Measurements from ENCODE around the gene SOAT2. TPM values are rescaled to one million over a fixed set of nuclear protein-coding genes. Genes with fewer than 3 reads are reported as not detected.

Gene SOAT2
- total RNA-seq, 1 donor from 2014 or later: 0.98 TPM

- Mint-ChIP-seq H3K4me1 (ENCODE audit: low read depth) (peaks cover 9% of the 10 kb centered on the region), H3K27me3 (no peaks in the 10 kb centered on the region), H3K36me3 (ENCODE audit: insufficient read depth) (peaks cover 13% of the 10 kb centered on the region), H3K9me3 (ENCODE audit: low read depth) (no peaks in the 10 kb centered on the region), H3K27ac (no peak overlapping the region), H3K4me3 (ENCODE audit: low read depth) (no peak overlapping the region)
- DNase-seq (ENCODE audit: low spot score, unreplicated experiment): no peak
- TF ChIP-seq, protein P1, sequence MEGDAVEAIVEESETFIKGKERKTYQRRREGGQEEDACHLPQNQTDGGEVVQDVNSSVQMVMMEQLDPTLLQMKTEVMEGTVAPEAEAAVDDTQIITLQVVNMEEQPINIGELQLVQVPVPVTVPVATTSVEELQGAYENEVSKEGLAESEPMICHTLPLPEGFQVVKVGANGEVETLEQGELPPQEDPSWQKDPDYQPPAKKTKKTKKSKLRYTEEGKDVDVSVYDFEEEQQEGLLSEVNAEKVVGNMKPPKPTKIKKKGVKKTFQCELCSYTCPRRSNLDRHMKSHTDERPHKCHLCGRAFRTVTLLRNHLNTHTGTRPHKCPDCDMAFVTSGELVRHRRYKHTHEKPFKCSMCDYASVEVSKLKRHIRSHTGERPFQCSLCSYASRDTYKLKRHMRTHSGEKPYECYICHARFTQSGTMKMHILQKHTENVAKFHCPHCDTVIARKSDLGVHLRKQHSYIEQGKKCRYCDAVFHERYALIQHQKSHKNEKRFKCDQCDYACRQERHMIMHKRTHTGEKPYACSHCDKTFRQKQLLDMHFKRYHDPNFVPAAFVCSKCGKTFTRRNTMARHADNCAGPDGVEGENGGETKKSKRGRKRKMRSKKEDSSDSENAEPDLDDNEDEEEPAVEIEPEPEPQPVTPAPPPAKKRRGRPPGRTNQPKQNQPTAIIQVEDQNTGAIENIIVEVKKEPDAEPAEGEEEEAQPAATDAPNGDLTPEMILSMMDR (IDR thresholded peaks at IDR 0.05; ENCODE audit: unreplicated experiment): no peak
These were observed 36.0 kb upstream of the SOAT2 start for GRCh38 chr12:53067074-53067992.

GRCh38 chr12:53067993-53068770, 35.1 kb upstream of the SOAT2 start:
- no peak for DNase-seq (ENCODE audit: low spot score, unreplicated experiment)
- Mint-ChIP-seq H3K27ac (no peak overlapping the region), H3K36me3 (ENCODE audit: insufficient read depth) (peaks cover 15% of the 10 kb centered on the region), H3K27me3 (no peaks in the 10 kb centered on the region), H3K4me3 (ENCODE audit: low read depth) (no peak overlapping the region), H3K9me3 (ENCODE audit: low read depth) (no peaks in the 10 kb centered on the region), H3K4me1 (ENCODE audit: low read depth) (peaks cover 15% of the 10 kb centered on the region)
- TF ChIP-seq, protein P1 (IDR thresholded peaks at IDR 0.05; ENCODE audit: unreplicated experiment): no peak

- peaks cover 16% of the 10 kb centered on the region for H3K36me3 Mint-ChIP-seq (ENCODE audit: insufficient read depth)
These were observed 34.3 kb upstream of the SOAT2 start for GRCh38 chr12:53068811-53069585.

GRCh38 chr12:53069621-53070410, 33.5 kb upstream of the SOAT2 start:
- TF ChIP-seq, protein P1 (IDR thresholded peaks at IDR 0.05; ENCODE audit: unreplicated experiment): no peak
- H3K4me3 Mint-ChIP-seq (ENCODE audit: low read depth): no peak overlapping the region

More at GRCh38 chr12:53068811-53069585, 34.3 kb upstream of the SOAT2 start:
- no peak for DNase-seq (ENCODE audit: low spot score, unreplicated experiment)
- TF ChIP-seq, protein P1 (IDR thresholded peaks at IDR 0.05; ENCODE audit: unreplicated experiment): no peak
- Mint-ChIP-seq H3K4me1 (ENCODE audit: low read depth) (peaks cover 15% of the 10 kb centered on the region), H3K9me3 (ENCODE audit: low read depth) (no peaks in the 10 kb centered on the region), H3K4me3 (ENCODE audit: low read depth) (no peak overlapping the region), H3K27ac (no peak overlapping the region), H3K27me3 (no peaks in the 10 kb centered on the region)

More at GRCh38 chr12:53069621-53070410, 33.5 kb upstream of the SOAT2 start:
- Mint-ChIP-seq H3K27me3 (no peaks in the 10 kb centered on the region), H3K36me3 (ENCODE audit: insufficient read depth) (peaks cover 22% of the 10 kb centered on the region), H3K9me3 (ENCODE audit: low read depth) (no peaks in the 10 kb centered on the region), H3K27ac (no peak overlapping the region), H3K4me1 (ENCODE audit: low read depth) (peaks cover 15% of the 10 kb centered on the region)
- DNase-seq (ENCODE audit: low spot score, unreplicated experiment): no peak

Data from progenitor cell of endocrine pancreas (in vitro differentiated cells).